ENCODE results near the gene SLC9A9.

- TF ChIP-seq CTCF (optimal IDR thresholded peaks at IDR 0.05 in 1 of 3, IDR thresholded peaks at IDR 0.05 in 1 of 3, conservative IDR thresholded peaks at IDR 0.05 in 1 of 3; ENCODE audit: extremely low read depth in 1 of 3, insufficient read depth in 2 of 3, low read length in 3 of 3), result no peak
- no peak for TF ChIP-seq EZH2 (IDR thresholded peaks at IDR 0.05; ENCODE audit: low read length)
These were observed 197.4 kb downstream of the SLC9A9 start for GRCh38 chr3:143650827-143651226.

Measured in keratinocyte (primary cell).